Smooth muscle cell (in vitro differentiated cells): Measurements from ENCODE around the gene CHST12. TPM values are rescaled to one million over a fixed set of nuclear protein-coding genes. Genes with fewer than 3 reads are reported as not detected.

ENCODE experiments used
- DNase-seq: peaks from one replicate; lab custom pipeline; 2025; ENCODE audit not compliant: unreplicated experiment; lab: John Stamatoyannopoulos, UW
- H2AFZ ChIP-seq: fragments of 200-600 bp; sonication (generic); 2 replicates; pipeline ENCODE4 v1.6.0; 2016; ENCODE audit warnings: antibody characterized with exemption, low read depth, mild to moderate bottlenecking
- H3F3A ChIP-seq: fragments of 200-600 bp; sonication (generic); 2 replicates; pipeline ENCODE4 v1.6.0; 2017; ENCODE audit warnings: antibody characterized with exemption, low read depth
- H3K27ac ChIP-seq: fragments of 200-600 bp; sonication (generic); 2 replicates; pipeline ENCODE4 v1.5.1; 2016; ENCODE audit warnings: low read depth, mild to moderate bottlenecking
- H3K27me3 ChIP-seq: fragments of 200-600 bp; sonication (generic); 2 replicates; pipeline ENCODE4 v1.6.1; 2016; ENCODE audit warnings: low read depth, mild to moderate bottlenecking
- H3K36me3 ChIP-seq: fragments of 200-600 bp; sonication (generic); 2 replicates; pipeline ENCODE4 v1.5.1; 2016; ENCODE audit warnings: low read depth
- H3K4me1 ChIP-seq: fragments of 200-600 bp; sonication (generic); 2 replicates; pipeline ENCODE4 v1.5.1; 2016; ENCODE audit warnings: low read depth
- H3K4me2 ChIP-seq: fragments of 200-600 bp; sonication (generic); 2 replicates; pipeline ENCODE4 v1.6.0; 2016; ENCODE audit warnings: mild to moderate bottlenecking
- H3K4me3 ChIP-seq: fragments of 200-600 bp; sonication (generic); 2 replicates; pipeline ENCODE4 v1.5.1; 2016; ENCODE audit warnings: mild to moderate bottlenecking
- H3K79me2 ChIP-seq: fragments of 200-600 bp; sonication (generic); 2 replicates; pipeline ENCODE4 v1.6.0; 2016; ENCODE audit warnings: low read depth, mild to moderate bottlenecking
- H3K9ac ChIP-seq: fragments of 200-600 bp; sonication (generic); 2 replicates; pipeline ENCODE4 v1.6.0; 2016; ENCODE audit warnings: low read depth
- H3K9me3 ChIP-seq: fragments of 200-600 bp; sonication (generic); replicated peaks from 2 replicates; pipeline ENCODE4 v1.5.1; 2016; ENCODE audit warnings: low read depth
- H4K20me1 ChIP-seq: fragments of 200-600 bp; sonication (generic); 2 replicates; pipeline ENCODE4 v1.6.0; 2016; ENCODE audit warnings: low read depth
- CTCF ChIP-seq: fragments of 200-600 bp; sonication (generic); IDR thresholded peaks from 2 replicates; pipeline ENCODE4 v1.5.1; 2017; ENCODE audit warnings: borderline replicate concordance, mild to moderate bottlenecking, antibody characterized with exemption; ENCODE audit not compliant: insufficient read depth, poor library complexity, severe bottlenecking
- WGBS: methylation state at CpG from one replicate; pipeline ENCODE4 v1.1.7; 2016; ENCODE audit warnings: low lambda C conversion rate; 5-methylcytosine and 5-hydroxymethylcytosine counted together
- polyA plus RNA-seq: library from polyadenylated mRNA; unstranded; fragments of >200 nt; fragmentation: Nextera tagmentation; extraction: Ambion mirVana; gene quantifications from 2 replicates; pipeline ENCODE4 v1.2.1, GENCODE V29; 2016
- total RNA-seq: library from RNA; depleted of rRNA; stranded (reverse); fragments of >200 nt; gene quantifications from 2 replicates; pipeline ENCODE4 v1.2.3, GENCODE V29; 2014

The CHST12 gene
- total and polyA plus RNA-seq, 2 experiments from 2014 or later, result 10.1 to 19.7 TPM

GRCh38 chr7:2373124-2373556 is 30.3 kb upstream of the CHST12 start:
- Histone ChIP-seq H4K20me1 (peaks cover 58% of the 10 kb centered on the region), H3K27ac (no peak overlapping the region), H3K4me2 (no peak overlapping the region), H3K27me3 (no peaks in the 10 kb centered on the region), H3K4me3 (no peak overlapping the region), H2AFZ (no peak overlapping the region), H3K36me3 (peaks cover 26% of the 10 kb centered on the region), H3K4me1 (no peaks in the 10 kb centered on the region), H3F3A (no peaks in the 10 kb centered on the region), H3K79me2 (peaks cover 21% of the 10 kb centered on the region), H3K9me3 (no peaks in the 10 kb centered on the region), H3K9ac (no peak overlapping the region)
- no peak for DNase-seq
- 97% methylated on average over 14 of the region's 14 CpGs for WGBS
- TF ChIP-seq CTCF, result no peak

GRCh38 chr7:2373646-2374045 is 29.8 kb upstream of the CHST12 start:
- Histone ChIP-seq H3K79me2 (peaks cover 21% of the 10 kb centered on the region), H3K27ac (no peak overlapping the region), H3K9ac (no peak overlapping the region), H3K4me1 (no peaks in the 10 kb centered on the region), H3K4me3 (no peak overlapping the region), H3K9me3 (no peaks in the 10 kb centered on the region), H3K27me3 (no peaks in the 10 kb centered on the region), H3K4me2 (no peak overlapping the region), H3K36me3 (peaks cover 26% of the 10 kb centered on the region), H2AFZ (no peak overlapping the region), H3F3A (no peaks in the 10 kb centered on the region), H4K20me1 (peaks cover 61% of the 10 kb centered on the region)
- WGBS, result 98% methylated on average over 7 of the region's 7 CpGs
- no peak for TF ChIP-seq CTCF
- no peak for DNase-seq

DNA sequence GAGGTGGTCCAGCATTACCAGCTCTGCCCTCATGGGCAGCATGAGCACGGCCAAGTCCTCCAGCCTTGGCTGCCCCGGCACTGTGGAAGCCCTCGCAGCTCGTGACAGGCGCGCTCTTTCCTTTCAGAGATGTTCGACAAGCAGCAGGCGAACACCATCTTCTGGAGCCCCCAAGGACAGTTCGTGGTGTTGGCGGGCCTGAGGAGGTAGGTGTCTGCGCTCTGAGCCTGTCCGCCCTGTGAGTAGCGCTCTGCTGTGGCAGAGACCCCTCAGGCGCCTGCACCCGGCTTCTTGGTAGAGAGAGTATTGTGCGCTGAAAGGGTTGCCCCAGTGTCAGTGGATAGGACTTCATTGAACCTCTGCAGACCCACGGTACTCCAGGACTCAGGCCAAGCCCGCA is 29.0 kb upstream of the CHST12 start:
- Histone ChIP-seq H3K9ac (no peak overlapping the region), H3K4me3 (no peak overlapping the region), H4K20me1 (peaks cover 62% of the 10 kb centered on the region), H3K4me2 (no peak overlapping the region), H3K36me3 (peaks cover 18% of the 10 kb centered on the region), H3K27ac (no peak overlapping the region), H3K27me3 (no peaks in the 10 kb centered on the region), H3K79me2 (peaks cover 21% of the 10 kb centered on the region), H3K4me1 (no peaks in the 10 kb centered on the region), H3F3A (no peaks in the 10 kb centered on the region), H3K9me3 (no peaks in the 10 kb centered on the region), H2AFZ (no peak overlapping the region)
- no peak for TF ChIP-seq CTCF
- 98% methylated on average over 18 of the region's 18 CpGs for WGBS
- DNase-seq, result no peak
